GOT3 (cell line): ENCODE data around the gene ADIPOR2.

Source experiments
- DNase-seq: peaks from one replicate; lab custom pipeline; 2025; ENCODE audit warnings: mixed read lengths; lab: John Stamatoyannopoulos, UW

The ADIPOR2 gene

GRCh38 chr12:1830401-1830845 lies 139.6 kb downstream of the ADIPOR2 start:
- DNase-seq = no peak

- DNase-seq = no peak
Observed at GRCh38 chr12:1830981-1831963, 140.4 kb downstream of the ADIPOR2 start.

- no peak for DNase-seq
Observed at GRCh38 chr12:1832801-1833595, 142.1 kb downstream of the ADIPOR2 start.

- no peak for DNase-seq
Observed at GRCh38 chr12:1833596-1834028, 142.7 kb downstream of the ADIPOR2 start.

- no peak for DNase-seq
Observed at GRCh38 chr12:1834186-1834925, 143.5 kb downstream of the ADIPOR2 start.

GRCh38 chr12:1835211-1836131 lies 144.6 kb downstream of the ADIPOR2 start:
- no peak for DNase-seq

GRCh38 chr12:1836241-1836803 lies 145.5 kb downstream of the ADIPOR2 start:
- no peak for DNase-seq

GRCh38 chr12:1836854-1837421 lies 146.1 kb downstream of the ADIPOR2 start:
- DNase-seq = no peak

- DNase-seq = no peak
Observed at GRCh38 chr12:1837541-1838204, 146.8 kb downstream of the ADIPOR2 start.
